Forelimb muscle (tissue), 1 donor: ENCODE measurements around the gene MAPK9. TPM values are rescaled to one million over a fixed set of nuclear protein-coding genes. Genes with fewer than 3 reads are reported as not detected.

Source experiments
- DNase-seq: peaks from one replicate; pipeline ENCODE4 v3.0.0-alpha.2; 2013; ENCODE audit warnings: low read depth
- polyA plus RNA-seq: library from polyadenylated mRNA; unstranded; fragments of 120-200 nt; gene quantifications from one replicate; pipeline ENCODE4 v1.2.1, GENCODE V29; 2013; ENCODE audit not compliant: insufficient read length

Gene MAPK9
- polyA plus RNA-seq, 1 donor: 31.0 TPM

- no peak for DNase-seq
Measured at GRCh38 chr5:180294913-180295555, 3.2 kb upstream of the MAPK9 start.

GRCh38 chr5:180294411-180294810, 2.5 kb upstream of the MAPK9 start:
- DNase-seq: no peak

GRCh38 chr5:180291234-180291940, 496 bp downstream of the MAPK9 start:
- DNase-seq: no peak

- no peak for DNase-seq
Measured at GRCh38 chr5:180290568-180291233, 1.2 kb downstream of the MAPK9 start.

- DNase-seq: no peak
Measured at GRCh38 chr5:180289966-180290365, 1.9 kb downstream of the MAPK9 start.

- DNase-seq: no peak
Measured at GRCh38 chr5:180289433-180289832, 2.5 kb downstream of the MAPK9 start.

- no peak for DNase-seq
Measured at GRCh38 chr5:180287868-180288267, 4.0 kb downstream of the MAPK9 start.

GRCh38 chr5:180287404-180287803, 4.5 kb downstream of the MAPK9 start:
- DNase-seq: no peak

GRCh38 chr5:180284149-180284548, 7.7 kb downstream of the MAPK9 start:
- no peak for DNase-seq

- DNase-seq: no peak
Measured at GRCh38 chr5:180283026-180283615, 8.8 kb downstream of the MAPK9 start.

GRCh38 chr5:180282281-180282680, 9.6 kb downstream of the MAPK9 start:
- no peak for DNase-seq

GRCh38 chr5:180281706-180282105, 10.2 kb downstream of the MAPK9 start:
- no peak for DNase-seq

GRCh38 chr5:180274695-180275094, 17.2 kb downstream of the MAPK9 start:
- DNase-seq: no peak

GRCh38 chr5:180271221-180271620, 20.7 kb downstream of the MAPK9 start:
- no peak for DNase-seq

- DNase-seq: no peak
Measured at GRCh38 chr5:180259260-180259611, 32.6 kb downstream of the MAPK9 start.

GRCh38 chr5:180253036-180253824, 38.7 kb downstream of the MAPK9 start:
- no peak for DNase-seq

- DNase-seq: no peak
Measured at GRCh38 chr5:180251887-180252286, 40.0 kb downstream of the MAPK9 start.

- DNase-seq: no peak
Measured at GRCh38 chr5:180251141-180251540, 40.7 kb downstream of the MAPK9 start.

GRCh38 chr5:180250329-180250728, 41.6 kb downstream of the MAPK9 start:
- no peak for DNase-seq

GRCh38 chr5:180241600-180241999, 50.3 kb downstream of the MAPK9 start:
- no peak for DNase-seq

- no peak for DNase-seq
Measured at GRCh38 chr5:180238631-180239030, 53.3 kb downstream of the MAPK9 start.

- DNase-seq: no peak
Measured at GRCh38 chr5:180235846-180236245, 56.0 kb downstream of the MAPK9 start.
